K562 (cell line): ENCODE results near the gene NUTM1. TPM values are rescaled to one million over a fixed set of nuclear protein-coding genes. Genes with fewer than 3 reads are reported as not detected.

Experiments used
- BRF1 ChIP-seq: IDR thresholded peaks from 3 replicates; pipeline ENCODE4 v1.6.1; 2011; ENCODE audit warnings: borderline replicate concordance, mild to moderate bottlenecking; ENCODE audit not compliant: insufficient read length; ENCODE audit errors: extremely low read depth
- CREBBP ChIP-seq: IDR thresholded peaks from one replicate; pipeline ENCODE4 v1.6.1; 2012; ENCODE audit warnings: low read depth, mild to moderate bottlenecking, control low read depth, inconsistent platforms, low read length
- FUS ChIP-seq: fragments of 200-400 bp; formaldehyde crosslinking; optimal IDR thresholded peaks from 2 replicates; pipeline ENCODE3; 2017; ENCODE audit warnings: low read depth, low read length
- JUN ChIP-seq, 2 experiments: sonication (generic) in 1 of 2; formaldehyde crosslinking in 1 of 2; IDR thresholded peaks; 2 replicates each; pipeline versions ENCODE4 v1.6.1 to v1.8.0; 2012 to 2022; ENCODE audit warnings: borderline replicate concordance in 2 of 2, mild to moderate bottlenecking in 2 of 2, improper control_type of control experiment in 1 of 2, low read depth in 1 of 2, low read length in 1 of 2, missing genetic modification reagents in 1 of 2
- KLF13 ChIP-seq: fragments of 450-650 bp; IDR thresholded peaks from 2 replicates; pipeline ENCODE4 v1.6.1; 2016; ENCODE audit warnings: missing genetic modification characterization, low read depth, mild to moderate bottlenecking, missing compliant biosample characterization, moderate library complexity, borderline replicate concordance
- MNT ChIP-seq, 2 experiments: fragments of 450-650 bp; conservative IDR thresholded peaks; 2 replicates each; pipeline ENCODE4 v1.6.1; 2017; ENCODE audit warnings: mild to moderate bottlenecking in 2 of 2, moderate library complexity in 2 of 2
- NKRF ChIP-seq: fragments of 450-650 bp; IDR thresholded peaks from 2 replicates; pipeline ENCODE4 v1.6.1; 2016; ENCODE audit warnings: borderline replicate concordance
- POLR3G ChIP-seq: IDR thresholded peaks from 2 replicates; pipeline ENCODE4 v1.6.1; 2011; ENCODE audit not compliant: insufficient read length, insufficient replicate concordance; ENCODE audit errors: extremely low read depth
- RFX5 ChIP-seq: IDR thresholded peaks from 2 replicates; pipeline ENCODE4 v1.6.1; 2011; ENCODE audit warnings: low read depth, mild to moderate bottlenecking, improper control_type of control experiment, low read length
- TCF3 ChIP-seq: sonication (generic); formaldehyde crosslinking; IDR thresholded peaks from 2 replicates; pipeline ENCODE4 v1.4.0; 2020; ENCODE audit warnings: mild to moderate bottlenecking, missing genetic modification reagents
- ZKSCAN1 ChIP-seq: fragments of 150-350 bp; IDR thresholded peaks from 2 replicates; pipeline ENCODE4 v1.6.1; 2016; ENCODE audit warnings: low read depth, low read length
- polyA plus RNA-seq, 8 experiments: library from polyadenylated mRNA; depleted of rRNA in 4 of 8; stranded (reverse) in 5 of 8; unstranded in 3 of 8; fragments of >200 nt; fragmentation: Nextera tagmentation in 2 of 8; fragmentation: Illumina TruSeq in 1 of 8; extraction: Ambion mirVana in 2 of 8; extraction: Trizol in 1 of 8; gene quantifications; 2 replicates each; pipeline versions ENCODE4 v1.2.1 to v1.2.3, GENCODE V29; 2011 to 2014; ENCODE audit warnings: inconsistent platforms in 1 of 8, missing spikeins in 1 of 8
- total RNA-seq, 7 experiments: library from RNA; depleted of rRNA in 6 of 7; stranded (reverse); fragments of >200 nt in 6 of 7; fragmentation: Illumina TruSeq in 2 of 7; extraction: Trizol in 2 of 7; gene quantifications; 2 replicates each; pipeline versions ENCODE4 v1.2.1 to v1.2.3, GENCODE V29; 2011 to 2021; ENCODE audit warnings: low replicate concordance in 1 of 7
- TF ChIP-seq, protein P1 (sequence below): fragments of 250-450 bp; sonication (Bioruptor Pico); IDR thresholded peaks from 2 replicates; pipeline ENCODE4 v1.5.0; 2021; ENCODE audit warnings: mild to moderate bottlenecking, borderline replicate concordance
- TF ChIP-seq, protein P2 (sequence below): fragments of 250-450 bp; sonication (Bioruptor Pico); IDR thresholded peaks from 2 replicates; pipeline ENCODE4 v1.4.0; 2020; ENCODE audit warnings: mild to moderate bottlenecking, moderate library complexity
- TF ChIP-seq, protein P3 (sequence below): IDR thresholded peaks from 2 replicates; pipeline ENCODE4 v1.6.1; 2011; ENCODE audit warnings: borderline replicate concordance, low read depth, mild to moderate bottlenecking, moderate library complexity, low read length; ENCODE audit not compliant: insufficient read depth, poor library complexity, severe bottlenecking

Gene NUTM1
- total and polyA plus RNA-seq, 9 of the 15 experiments (the other 6 are each of a cell fraction or from before 2014, with no cell fraction given): 0.01 to 0.05 (median 0.04) TPM; not detected in 4

DNA sequence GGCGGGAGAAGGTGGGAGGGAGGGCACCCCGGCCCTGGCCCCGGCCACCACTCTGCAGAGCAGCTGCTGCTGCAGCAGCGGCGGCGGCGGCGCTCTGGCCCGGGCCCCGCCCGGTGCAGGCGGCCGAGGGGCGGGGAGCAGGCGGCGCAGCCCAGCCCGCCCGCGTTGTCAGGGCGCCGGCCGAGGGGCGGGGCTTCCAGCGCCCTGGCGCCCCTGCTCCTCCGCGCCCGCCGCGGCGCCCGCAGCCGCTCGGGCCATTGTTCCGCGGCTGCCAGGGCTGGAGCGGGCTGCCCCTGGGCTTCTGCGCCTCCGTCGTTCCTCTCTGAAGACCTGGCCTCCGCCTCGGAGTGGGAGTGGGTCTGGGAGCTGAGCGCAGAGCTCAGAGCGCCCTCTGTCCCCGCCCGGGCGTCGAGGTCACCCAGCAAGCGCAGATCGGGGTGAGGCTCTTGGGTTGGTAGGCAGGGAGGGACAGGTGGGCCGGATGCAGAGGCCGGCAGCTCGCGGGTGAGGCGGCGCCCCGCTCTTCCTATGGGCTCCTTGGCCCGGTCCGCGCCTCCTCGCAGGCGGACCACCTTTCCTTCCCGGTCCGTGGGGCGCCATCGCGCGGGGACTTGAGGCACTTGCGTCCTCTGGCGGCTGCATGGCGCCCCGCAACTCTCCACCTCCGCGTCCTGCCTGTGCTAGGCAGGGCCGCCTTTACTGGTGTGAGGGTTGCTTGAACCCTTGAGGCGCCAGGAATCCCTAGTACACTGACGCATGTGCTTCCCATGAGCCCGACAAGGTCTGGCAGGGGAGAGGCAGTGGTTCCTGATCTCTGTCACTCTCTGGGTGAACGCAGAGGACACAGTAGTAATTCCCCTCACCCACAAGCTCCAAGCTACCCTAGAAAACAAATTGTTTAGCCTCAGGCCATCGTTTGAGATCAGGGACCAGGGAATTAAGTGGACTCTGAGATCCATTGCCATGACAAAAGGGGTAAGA is 24.3 kb downstream of the NUTM1 start, which contains the start of gene LPCAT4 (continued):
- TF ChIP-seq CREBBP (no peak), RFX5 (no peak), TCF3 (peak; percentile 32; the same call in 1 of the 2 replicates), NKRF (no peak), ZKSCAN1 (peak; percentile 76), FUS (peak; percentile 74), POLR3G (no peak), KLF13 (tag) (no peak), JUN (IDR thresholded peaks at IDR 0.05; ENCODE audit: borderline replicate concordance, low read depth, low read length) (no peak), JUN (CRISPR knock-in tag; IDR thresholded peaks at IDR 0.05; ENCODE audit: borderline replicate concordance) (no peak), BRF1 (no peak), MNT (conservative IDR thresholded peaks at IDR 0.05) (peak; percentile 35 to 70; a peak in 2 of 4 replicates)
- TF ChIP-seq, protein P1, sequence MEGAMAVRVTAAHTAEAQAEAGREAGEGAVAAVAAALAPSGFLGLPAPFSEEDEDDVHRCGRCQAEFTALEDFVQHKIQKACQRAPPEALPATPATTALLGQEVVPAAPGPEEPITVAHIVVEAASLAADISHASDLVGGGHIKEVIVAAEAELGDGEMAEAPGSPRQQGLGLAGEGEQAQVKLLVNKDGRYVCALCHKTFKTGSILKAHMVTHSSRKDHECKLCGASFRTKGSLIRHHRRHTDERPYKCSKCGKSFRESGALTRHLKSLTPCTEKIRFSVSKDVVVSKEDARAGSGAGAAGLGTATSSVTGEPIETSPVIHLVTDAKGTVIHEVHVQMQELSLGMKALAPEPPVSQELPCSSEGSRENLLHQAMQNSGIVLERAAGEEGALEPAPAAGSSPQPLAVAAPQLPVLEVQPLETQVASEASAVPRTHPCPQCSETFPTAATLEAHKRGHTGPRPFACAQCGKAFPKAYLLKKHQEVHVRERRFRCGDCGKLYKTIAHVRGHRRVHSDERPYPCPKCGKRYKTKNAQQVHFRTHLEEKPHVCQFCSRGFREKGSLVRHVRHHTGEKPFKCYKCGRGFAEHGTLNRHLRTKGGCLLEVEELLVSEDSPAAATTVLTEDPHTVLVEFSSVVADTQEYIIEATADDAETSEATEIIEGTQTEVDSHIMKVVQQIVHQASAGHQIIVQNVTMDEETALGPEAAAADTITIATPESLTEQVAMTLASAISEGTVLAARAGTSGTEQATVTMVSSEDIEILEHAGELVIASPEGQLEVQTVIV (CRISPR knock-in tag): no peak
- TF ChIP-seq, protein P2, sequence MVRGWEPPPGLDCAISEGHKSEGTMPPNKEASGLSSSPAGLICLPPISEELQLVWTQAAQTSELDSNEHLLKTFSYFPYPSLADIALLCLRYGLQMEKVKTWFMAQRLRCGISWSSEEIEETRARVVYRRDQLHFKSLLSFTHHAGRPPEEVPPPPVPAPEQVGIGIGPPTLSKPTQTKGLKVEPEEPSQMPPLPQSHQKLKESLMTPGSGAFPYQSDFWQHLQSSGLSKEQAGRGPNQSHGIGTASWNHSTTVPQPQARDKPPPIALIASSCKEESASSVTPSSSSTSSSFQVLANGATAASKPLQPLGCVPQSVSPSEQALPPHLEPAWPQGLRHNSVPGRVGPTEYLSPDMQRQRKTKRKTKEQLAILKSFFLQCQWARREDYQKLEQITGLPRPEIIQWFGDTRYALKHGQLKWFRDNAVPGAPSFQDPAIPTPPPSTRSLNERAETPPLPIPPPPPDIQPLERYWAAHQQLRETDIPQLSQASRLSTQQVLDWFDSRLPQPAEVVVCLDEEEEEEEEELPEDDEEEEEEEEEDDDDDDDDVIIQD (CRISPR knock-in tag): 0 out of 2 replicates have a peak, but pooled peaks have one; percentile 24
- TF ChIP-seq, protein P3, sequence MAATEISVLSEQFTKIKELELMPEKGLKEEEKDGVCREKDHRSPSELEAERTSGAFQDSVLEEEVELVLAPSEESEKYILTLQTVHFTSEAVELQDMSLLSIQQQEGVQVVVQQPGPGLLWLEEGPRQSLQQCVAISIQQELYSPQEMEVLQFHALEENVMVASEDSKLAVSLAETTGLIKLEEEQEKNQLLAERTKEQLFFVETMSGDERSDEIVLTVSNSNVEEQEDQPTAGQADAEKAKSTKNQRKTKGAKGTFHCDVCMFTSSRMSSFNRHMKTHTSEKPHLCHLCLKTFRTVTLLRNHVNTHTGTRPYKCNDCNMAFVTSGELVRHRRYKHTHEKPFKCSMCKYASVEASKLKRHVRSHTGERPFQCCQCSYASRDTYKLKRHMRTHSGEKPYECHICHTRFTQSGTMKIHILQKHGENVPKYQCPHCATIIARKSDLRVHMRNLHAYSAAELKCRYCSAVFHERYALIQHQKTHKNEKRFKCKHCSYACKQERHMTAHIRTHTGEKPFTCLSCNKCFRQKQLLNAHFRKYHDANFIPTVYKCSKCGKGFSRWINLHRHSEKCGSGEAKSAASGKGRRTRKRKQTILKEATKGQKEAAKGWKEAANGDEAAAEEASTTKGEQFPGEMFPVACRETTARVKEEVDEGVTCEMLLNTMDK: peak; percentile 83
